Measurements from ENCODE around the gene ERBB4. TPM values are rescaled to one million over a fixed set of nuclear protein-coding genes. Genes with fewer than 3 reads are reported as not detected.

ERBB4 gene
- total RNA-seq, 1 donor from 2014 or later = 2.8 TPM

DNA sequence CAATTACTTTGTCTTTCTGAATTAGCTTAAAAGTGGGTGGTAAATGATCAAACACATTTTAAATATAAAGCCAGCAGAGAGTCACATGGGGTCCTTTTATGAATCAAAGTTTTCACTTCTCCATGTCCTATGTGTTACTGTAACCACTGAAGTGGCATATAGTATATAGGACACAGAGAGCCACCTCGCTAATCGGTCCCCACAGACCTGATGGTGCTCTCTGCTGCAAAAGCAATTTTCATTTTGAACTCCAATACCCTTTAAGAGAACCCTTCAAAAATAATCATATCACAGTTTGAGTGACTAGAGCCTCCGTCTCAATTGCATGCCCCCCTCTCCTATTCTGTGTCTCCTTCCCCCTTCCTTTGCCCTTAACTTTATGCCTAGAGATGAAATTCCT is 272.8 kb downstream of the ERBB4 start:
- DNase-seq (ENCODE audit: extremely low spot score, unreplicated experiment) = no peak
- H3K27me3 Mint-ChIP-seq (ENCODE audit: unreplicated experiment) = no peaks in the 10 kb centered on the region
- H3K4me3 Mint-ChIP-seq (ENCODE audit: unreplicated experiment) = no peak overlapping the region
- H3K4me1 Mint-ChIP-seq (ENCODE audit: unreplicated experiment) = no peaks in the 10 kb centered on the region
- TF ChIP-seq, protein P1, sequence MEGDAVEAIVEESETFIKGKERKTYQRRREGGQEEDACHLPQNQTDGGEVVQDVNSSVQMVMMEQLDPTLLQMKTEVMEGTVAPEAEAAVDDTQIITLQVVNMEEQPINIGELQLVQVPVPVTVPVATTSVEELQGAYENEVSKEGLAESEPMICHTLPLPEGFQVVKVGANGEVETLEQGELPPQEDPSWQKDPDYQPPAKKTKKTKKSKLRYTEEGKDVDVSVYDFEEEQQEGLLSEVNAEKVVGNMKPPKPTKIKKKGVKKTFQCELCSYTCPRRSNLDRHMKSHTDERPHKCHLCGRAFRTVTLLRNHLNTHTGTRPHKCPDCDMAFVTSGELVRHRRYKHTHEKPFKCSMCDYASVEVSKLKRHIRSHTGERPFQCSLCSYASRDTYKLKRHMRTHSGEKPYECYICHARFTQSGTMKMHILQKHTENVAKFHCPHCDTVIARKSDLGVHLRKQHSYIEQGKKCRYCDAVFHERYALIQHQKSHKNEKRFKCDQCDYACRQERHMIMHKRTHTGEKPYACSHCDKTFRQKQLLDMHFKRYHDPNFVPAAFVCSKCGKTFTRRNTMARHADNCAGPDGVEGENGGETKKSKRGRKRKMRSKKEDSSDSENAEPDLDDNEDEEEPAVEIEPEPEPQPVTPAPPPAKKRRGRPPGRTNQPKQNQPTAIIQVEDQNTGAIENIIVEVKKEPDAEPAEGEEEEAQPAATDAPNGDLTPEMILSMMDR (IDR thresholded peaks at IDR 0.05) = no peak
- H3K36me3 Mint-ChIP-seq (ENCODE audit: unreplicated experiment) = no peaks in the 10 kb centered on the region
- no peak overlapping the region for H3K27ac Mint-ChIP-seq (ENCODE audit: unreplicated experiment)
- H3K9me3 Mint-ChIP-seq (ENCODE audit: unreplicated experiment) = no peaks in the 10 kb centered on the region

GRCh38 chr2:212264187-212264586 is 274.4 kb downstream of the ERBB4 start:
- Mint-ChIP-seq H3K27ac (ENCODE audit: unreplicated experiment) (no peak overlapping the region), H3K4me1 (ENCODE audit: unreplicated experiment) (no peaks in the 10 kb centered on the region), H3K36me3 (ENCODE audit: unreplicated experiment) (no peaks in the 10 kb centered on the region), H3K4me3 (ENCODE audit: unreplicated experiment) (no peak overlapping the region), H3K9me3 (ENCODE audit: unreplicated experiment) (no peaks in the 10 kb centered on the region), H3K27me3 (ENCODE audit: unreplicated experiment) (no peaks in the 10 kb centered on the region)
- TF ChIP-seq, protein P1 (IDR thresholded peaks at IDR 0.05) = no peak
- DNase-seq (ENCODE audit: extremely low spot score, unreplicated experiment) = no peak

DNA sequence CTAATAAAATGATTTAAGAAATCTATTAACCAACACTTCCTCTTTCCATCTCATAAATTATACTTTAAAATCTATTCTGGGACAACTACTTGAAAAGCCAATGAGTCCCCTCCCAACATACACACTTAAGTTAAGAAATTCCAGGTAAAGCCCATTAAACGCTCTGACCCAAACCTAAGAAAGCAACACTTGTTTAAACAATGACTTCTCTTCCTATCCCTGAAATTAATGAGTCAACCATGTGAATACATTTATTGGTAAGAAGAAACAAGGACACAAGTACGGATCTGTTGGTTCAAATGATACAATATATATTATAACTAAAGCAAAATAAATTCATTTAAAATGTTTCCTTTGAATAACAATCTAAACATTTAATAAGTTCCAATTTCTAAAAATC is 279.4 kb downstream of the ERBB4 start:
- H3K36me3 Mint-ChIP-seq (ENCODE audit: unreplicated experiment) = no peaks in the 10 kb centered on the region
- DNase-seq (ENCODE audit: extremely low spot score, unreplicated experiment) = no peak
- H3K27ac Mint-ChIP-seq (ENCODE audit: unreplicated experiment) = no peak overlapping the region
- H3K4me3 Mint-ChIP-seq (ENCODE audit: unreplicated experiment) = no peak overlapping the region
- no peaks in the 10 kb centered on the region for H3K27me3 Mint-ChIP-seq (ENCODE audit: unreplicated experiment)
- no peaks in the 10 kb centered on the region for H3K9me3 Mint-ChIP-seq (ENCODE audit: unreplicated experiment)
- TF ChIP-seq, protein P1 (IDR thresholded peaks at IDR 0.05) = no peak
- H3K4me1 Mint-ChIP-seq (ENCODE audit: unreplicated experiment) = peaks cover 4% of the 10 kb centered on the region

- Mint-ChIP-seq H3K4me1 (ENCODE audit: unreplicated experiment) (peaks cover 6% of the 10 kb centered on the region), H3K27me3 (ENCODE audit: unreplicated experiment) (no peaks in the 10 kb centered on the region), H3K27ac (ENCODE audit: unreplicated experiment) (no peak overlapping the region), H3K9me3 (ENCODE audit: unreplicated experiment) (no peaks in the 10 kb centered on the region), H3K4me3 (ENCODE audit: unreplicated experiment) (no peak overlapping the region), H3K36me3 (ENCODE audit: unreplicated experiment) (no peaks in the 10 kb centered on the region)
- no peak for DNase-seq (ENCODE audit: extremely low spot score, unreplicated experiment)
- TF ChIP-seq, protein P1 (IDR thresholded peaks at IDR 0.05) = no peak
Measured at GRCh38 chr2:212254339-212254738, 284.3 kb downstream of the ERBB4 start.

DNA sequence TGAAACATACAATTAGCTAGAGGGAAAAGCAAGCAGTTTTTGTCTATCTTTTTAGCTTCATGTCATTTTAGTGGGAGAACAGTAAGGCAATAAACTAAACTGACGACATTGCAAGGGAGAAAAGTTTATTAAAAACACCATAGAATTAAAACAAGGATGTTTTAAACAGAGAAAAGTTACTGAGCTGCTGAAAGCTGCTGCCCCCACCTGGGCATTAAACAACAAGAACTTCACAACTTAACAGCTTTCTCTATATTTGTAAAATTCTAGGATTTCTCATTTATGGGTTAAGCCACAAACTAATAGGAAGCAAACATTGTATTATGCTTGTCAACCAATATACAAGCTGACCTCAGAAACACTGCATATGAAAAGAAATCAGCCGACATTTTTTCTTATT is 289.2 kb downstream of the ERBB4 start:
- no peak for DNase-seq (ENCODE audit: extremely low spot score, unreplicated experiment)
- H3K9me3 Mint-ChIP-seq (ENCODE audit: unreplicated experiment) = no peaks in the 10 kb centered on the region
- H3K4me1 Mint-ChIP-seq (ENCODE audit: unreplicated experiment) = peaks cover 4% of the 10 kb centered on the region
- no peaks in the 10 kb centered on the region for H3K27me3 Mint-ChIP-seq (ENCODE audit: unreplicated experiment)
- no peak overlapping the region for H3K27ac Mint-ChIP-seq (ENCODE audit: unreplicated experiment)
- TF ChIP-seq, protein P1 (IDR thresholded peaks at IDR 0.05) = peak; percentile 79
- H3K36me3 Mint-ChIP-seq (ENCODE audit: unreplicated experiment) = no peaks in the 10 kb centered on the region
- H3K4me3 Mint-ChIP-seq (ENCODE audit: unreplicated experiment) = no peak overlapping the region
